Upper lobe of left lung (tissue), 4 donors: ENCODE data around the gene SPACDR.

Experiments used
- CTCF ChIP-seq, 6 experiments: fragments of 450-650 bp in 4 of 6; fragments of 200-600 bp in 2 of 6; sonication (generic) in 2 of 6; IDR thresholded peaks; one replicate each; pipeline ENCODE4 v1.5.1; 2016 to 2019; ENCODE audit warnings: antibody characterized with exemption in 6 of 6
- EP300 ChIP-seq, 4 donors: sonication (generic); formaldehyde crosslinking; IDR thresholded peaks; one replicate each; pipeline ENCODE4 v1.5.1; 2017; ENCODE audit warnings: antibody characterized with exemption in 4 of 4, control low read depth in 2 of 4
- POLR2A ChIP-seq, 4 donors: fragments of 450-650 bp; IDR thresholded peaks; one replicate each; pipeline ENCODE4 v1.5.1; 2016 to 2017; ENCODE audit warnings: antibody characterized with exemption in 4 of 4, mild to moderate bottlenecking in 2 of 4
- POLR2AphosphoS5 ChIP-seq, 2 donors: sonication (generic); formaldehyde crosslinking; IDR thresholded peaks; one replicate each; pipeline ENCODE4 v1.5.1; 2017; ENCODE audit warnings: antibody characterized with exemption in 2 of 2

- TF ChIP-seq POLR2A (IDR thresholded peaks at IDR 0.05) (no peak), CTCF (IDR thresholded peaks at IDR 0.05) (no peak), POLR2AphosphoS5 (IDR thresholded peaks at IDR 0.05) (no peak), EP300 (IDR thresholded peaks at IDR 0.05) (no peak)
Observed at GRCh38 chr7:100411101-100411500, 53.0 kb downstream of the SPACDR start.
